GM12801 (cell line): Measurements from ENCODE around the gene EVL.

Experiments used
- CTCF ChIP-seq: IDR thresholded peaks from one replicate; pipeline ENCODE4 v1.5.1; 2011; ENCODE audit warnings: control low read depth; ENCODE audit not compliant: insufficient read length; ENCODE audit errors: extremely low read depth

Gene EVL

GRCh38 chr14:100033347-100034075 lies 31.7 kb upstream of the EVL start:
- TF ChIP-seq CTCF, result no peak

- TF ChIP-seq CTCF, result no peak
These were observed 30.8 kb upstream of the EVL start for GRCh38 chr14:100034468-100034867.

- TF ChIP-seq CTCF, result no peak
These were observed 30.2 kb upstream of the EVL start for GRCh38 chr14:100034961-100035500.

DNA sequence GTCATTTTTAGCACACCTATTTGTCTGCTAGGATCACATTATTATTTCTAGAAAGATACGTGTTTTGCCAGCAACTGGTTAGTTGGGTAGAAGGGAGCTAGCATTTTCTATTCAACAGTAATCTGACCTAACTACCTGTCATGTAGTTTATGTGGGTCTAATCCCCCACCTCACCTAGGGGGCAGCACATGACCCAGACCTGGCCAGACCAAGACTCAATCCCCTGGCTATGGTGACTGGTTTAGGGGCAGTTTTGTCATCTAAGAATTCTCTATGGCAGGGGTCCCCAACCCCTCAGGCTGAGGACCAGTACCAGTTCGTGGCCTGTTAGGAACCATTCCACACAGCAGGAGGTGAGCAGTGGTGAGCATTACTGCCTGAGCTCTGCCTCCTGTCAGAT lies 29.5 kb upstream of the EVL start:
- no peak for TF ChIP-seq CTCF

DNA sequence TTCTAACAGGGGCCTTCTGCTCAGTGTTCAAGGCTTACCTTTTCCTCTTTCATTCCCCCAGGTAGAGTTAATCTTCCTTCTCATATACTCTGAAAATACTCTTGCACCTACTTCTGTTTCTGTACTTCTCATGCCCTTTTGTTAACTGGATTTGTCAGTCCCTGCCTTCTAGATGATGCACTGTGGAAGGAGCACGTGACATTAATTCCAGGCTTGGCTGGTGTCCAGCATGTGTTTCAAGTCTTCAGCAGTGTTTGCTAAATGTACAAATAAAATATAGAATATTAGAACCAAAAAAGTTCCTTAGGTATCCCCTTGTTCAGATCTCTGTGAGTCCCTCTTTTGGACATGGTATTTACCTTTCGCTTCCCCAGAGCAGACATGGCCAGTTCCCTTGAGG lies 27.9 kb upstream of the EVL start:
- no peak for TF ChIP-seq CTCF

DNA sequence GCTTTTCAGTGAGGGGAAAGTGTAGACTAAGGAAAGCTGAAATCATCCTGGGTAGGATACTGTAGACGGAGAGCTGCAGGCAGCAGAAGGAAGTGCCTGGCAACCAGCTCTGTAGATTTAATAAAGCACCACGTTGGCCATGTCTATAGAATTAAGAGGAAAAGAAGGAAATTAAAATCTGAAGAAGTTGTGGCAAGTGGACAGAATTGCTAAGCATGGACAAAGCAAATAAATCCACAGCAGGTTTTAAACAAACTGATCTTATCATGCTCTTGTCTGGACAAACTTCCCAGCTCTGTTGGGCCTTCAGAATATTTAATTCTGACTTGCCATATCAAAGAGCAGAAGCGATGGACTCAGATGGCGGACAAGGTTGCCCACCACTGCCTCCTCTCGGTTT lies 27.2 kb upstream of the EVL start:
- TF ChIP-seq CTCF, result no peak

GRCh38 chr14:100039903-100040302 lies 25.3 kb upstream of the EVL start:
- TF ChIP-seq CTCF, result no peak
